ENCODE results near the gene SH3BP4. TPM values are rescaled to one million over a fixed set of nuclear protein-coding genes. Genes with fewer than 3 reads are reported as not detected.

Gene SH3BP4
- total and polyA plus RNA-seq, 2 of the 8 experiments (the other 6 are each of a cell fraction or from before 2014, with no cell fraction given): 28.3 to 35.4 TPM

DNA sequence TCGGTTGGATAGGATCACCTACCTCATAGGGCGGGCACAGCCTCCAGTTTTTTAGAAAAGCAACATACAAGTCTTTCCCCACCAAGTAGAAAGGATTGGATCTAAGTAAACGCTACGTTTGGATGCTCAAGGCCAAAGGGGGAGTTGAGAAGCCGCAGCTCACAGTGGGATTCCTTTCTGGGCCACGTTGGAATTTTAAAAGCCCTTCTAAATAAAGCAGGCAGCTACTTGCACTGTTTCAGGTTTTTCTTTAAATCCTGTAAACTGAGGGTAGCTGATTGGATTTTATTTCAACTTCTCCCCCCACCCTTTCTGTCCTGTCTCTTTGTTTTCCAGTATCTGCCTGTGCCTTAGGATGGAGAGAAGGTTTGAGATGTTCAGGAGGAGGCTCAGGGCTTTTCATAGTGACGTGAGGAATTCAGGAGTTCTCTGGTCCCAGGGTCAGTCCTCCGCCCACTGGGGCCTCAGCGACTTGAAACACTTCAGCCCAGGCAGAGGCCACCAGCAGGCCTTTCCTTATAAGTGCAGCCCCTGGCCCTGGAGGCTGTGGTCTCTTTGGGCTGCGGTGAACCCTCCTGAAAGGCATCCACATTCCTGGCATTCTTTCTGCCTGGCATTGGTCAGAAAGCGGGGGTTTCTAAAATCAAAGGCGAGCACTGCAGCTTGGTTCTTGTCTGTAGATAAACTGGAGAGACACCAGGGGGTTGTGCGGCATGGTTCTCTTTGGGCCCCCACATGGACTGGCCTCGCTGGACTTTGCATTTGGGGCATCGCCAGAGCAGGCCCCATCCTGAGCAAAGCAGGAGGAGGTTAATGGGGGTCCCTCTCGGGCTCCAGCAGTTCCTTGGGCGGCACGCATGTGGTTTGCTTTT lies 44.5 kb downstream of the SH3BP4 start (continued):
- no peak for TF ChIP-seq RFX5 (IDR thresholded peaks at IDR 0.05; ENCODE audit: borderline replicate concordance, low read depth, low read length)
